ENCODE results near the gene GRK5.

- no peak for TF ChIP-seq POLR2A (IDR thresholded peaks at IDR 0.05)
- no peak for TF ChIP-seq CTCF (IDR thresholded peaks at IDR 0.05)
Measured at GRCh38 chr10:119303886-119304285, 96.5 kb downstream of the GRK5 start.
